ENCODE results near the gene CFAP97D1. TPM values are rescaled to one million over a fixed set of nuclear protein-coding genes. Genes with fewer than 3 reads are reported as not detected.
A peak's percentile ranks its signal among the peaks of the same experiment; 100 is the strongest.

CFAP97D1 gene
- total and polyA plus RNA-seq, 8 donors = 0.06 to 0.11 (median 0.07) TPM; not detected in 4

GRCh38 chr17:43814026-43814425 lies 33.8 kb downstream of the CFAP97D1 start:
- intact Hi-C loops (cut with DNase I) = no loop called here
- Histone ChIP-seq H3K27ac (no peak overlapping the region), H3K27me3 (no peaks in the 10 kb centered on the region), H3K4me3 (no peak overlapping the region), H3K4me1 (peaks cover 5 to 8% of the 10 kb centered on the region in 2 donors), H3K36me3 (peaks cover 0 to 70% of the 10 kb centered on the region in 2 donors), H3K9me3 (no peaks in the 10 kb centered on the region)
- DNase-seq (no peak), ATAC-seq (no peak)
- no peak for TF ChIP-seq CTCF (IDR thresholded peaks at IDR 0.05)

- H3K27me3 ChIP-seq = no peaks in the 10 kb centered on the region
- H3K9me3 ChIP-seq = no peaks in the 10 kb centered on the region
- intact Hi-C loops (cut with DNase I) = no loop called here
- H3K27ac ChIP-seq = no peak overlapping the region
- ATAC-seq (peak; percentile 64), DNase-seq (no peak)
- no peak overlapping the region for H3K4me3 ChIP-seq
- H3K4me1 ChIP-seq = peaks cover 5 to 8% of the 10 kb centered on the region in 2 donors
- peaks cover 0 to 66% of the 10 kb centered on the region in 2 donors for H3K36me3 ChIP-seq
- no peak for TF ChIP-seq CTCF (IDR thresholded peaks at IDR 0.05)
Observed at GRCh38 chr17:43814714-43815113, 34.5 kb downstream of the CFAP97D1 start.

- DNase-seq = no peak
- intact Hi-C loops (cut with DNase I) = no loop called here
- Histone ChIP-seq H3K27me3 (no peaks in the 10 kb centered on the region), H3K36me3 (peaks cover 0 to 56% of the 10 kb centered on the region in 2 donors), H3K4me1 (peaks cover 5 to 8% of the 10 kb centered on the region in 2 donors), H3K4me3 (no peak overlapping the region), H3K9me3 (no peaks in the 10 kb centered on the region), H3K27ac (no peak overlapping the region)
- no peak for ATAC-seq
- no peak for TF ChIP-seq CTCF (IDR thresholded peaks at IDR 0.05)
Observed at GRCh38 chr17:43816336-43817320, 36.4 kb downstream of the CFAP97D1 start.

GRCh38 chr17:43817826-43818225 lies 37.6 kb downstream of the CFAP97D1 start:
- Histone ChIP-seq H3K27me3 (no peaks in the 10 kb centered on the region), H3K9me3 (no peaks in the 10 kb centered on the region), H3K27ac (no peak overlapping the region), H3K4me1 (peaks cover 5 to 10% of the 10 kb centered on the region in 2 donors), H3K4me3 (no peak overlapping the region), H3K36me3 (peaks cover 0 to 48% of the 10 kb centered on the region in 2 donors)
- ATAC-seq = no peak
- intact Hi-C loops (cut with DNase I) = no loop called here
- DNase-seq = no peak
- no peak for TF ChIP-seq CTCF (IDR thresholded peaks at IDR 0.05)

GRCh38 chr17:43818966-43819365 lies 38.7 kb downstream of the CFAP97D1 start:
- Histone ChIP-seq H3K4me1 (peaks cover 5 to 16% of the 10 kb centered on the region in 2 donors), H3K9me3 (no peaks in the 10 kb centered on the region), H3K4me3 (no peak overlapping the region), H3K36me3 (peaks cover 0 to 36% of the 10 kb centered on the region in 2 donors), H3K27me3 (no peaks in the 10 kb centered on the region), H3K27ac (no peak overlapping the region)
- intact Hi-C loops (cut with DNase I) = no loop called here
- no peak for DNase-seq
- no peak for ATAC-seq
- no peak for TF ChIP-seq CTCF (IDR thresholded peaks at IDR 0.05)
